Astrocyte (in vitro differentiated cells and primary cell): ENCODE measurements around the gene RLN3. TPM values are rescaled to one million over a fixed set of nuclear protein-coding genes. Genes with fewer than 3 reads are reported as not detected.
A peak's percentile ranks its signal among the peaks of the same experiment; 100 is the strongest.

Experiments
- DNase-seq: peaks from one replicate; pipeline ENCODE4 v3.0.0-alpha.2; 2010; ENCODE audit warnings: low read depth
- FAIRE-seq: peaks from 2 replicates; lab custom pipeline; 2011; peaks lifted over from hg19 to GRCh38; lab: Jason Lieb, UNC
- H2AFZ ChIP-seq: 2 replicates; pipeline ENCODE4 v1.6.0; 2012; ENCODE audit warnings: low read depth, low read length, inconsistent platforms
- H3K27ac ChIP-seq: 2 replicates; pipeline ENCODE4 v1.5.1; 2011; ENCODE audit warnings: low read depth, low read length, inconsistent platforms
- H3K27me3 ChIP-seq: 2 replicates; pipeline ENCODE4 v1.6.0; 2011; ENCODE audit warnings: low read length, inconsistent platforms; ENCODE audit not compliant: insufficient read depth
- H3K36me3 ChIP-seq: 2 replicates; pipeline ENCODE4 v1.5.1; 2011; ENCODE audit warnings: low read length, inconsistent platforms; ENCODE audit not compliant: insufficient read depth
- H3K4me1 ChIP-seq: 2 replicates; pipeline ENCODE4 v1.5.1; 2011; ENCODE audit warnings: low read length, inconsistent platforms; ENCODE audit not compliant: insufficient read depth
- H3K4me2 ChIP-seq: 2 replicates; pipeline ENCODE4 v1.6.0; 2012; ENCODE audit warnings: low read length, inconsistent platforms
- H3K4me3 ChIP-seq: 2 replicates; pipeline ENCODE4 v1.5.1; 2011; ENCODE audit warnings: low read depth, mild to moderate bottlenecking, low read length, inconsistent platforms; ENCODE audit not compliant: insufficient read depth
- H3K79me2 ChIP-seq: 2 replicates; pipeline ENCODE4 v1.6.0; 2012; ENCODE audit warnings: mild to moderate bottlenecking, low read length, inconsistent platforms; ENCODE audit not compliant: insufficient read depth
- H3K9ac ChIP-seq: 2 replicates; pipeline ENCODE4 v1.6.0; 2012; ENCODE audit warnings: mild to moderate bottlenecking, low read length, inconsistent platforms
- H3K9me3 ChIP-seq: 2 replicates; pipeline ENCODE4 v1.5.1; 2012; ENCODE audit warnings: low read depth, mild to moderate bottlenecking, low read length, inconsistent platforms; ENCODE audit not compliant: insufficient read depth
- H4K20me1 ChIP-seq: 2 replicates; pipeline ENCODE4 v1.6.0; 2012; ENCODE audit warnings: low read length, inconsistent platforms; ENCODE audit not compliant: insufficient read depth
- H3K27ac Mint-ChIP-seq: one replicate; pipeline ENCODE4 v1.8.0; 2021; ENCODE audit warnings: mild to moderate bottlenecking, mixed read lengths; ENCODE audit not compliant: unreplicated experiment
- H3K27me3 Mint-ChIP-seq: one replicate; pipeline ENCODE4 v1.8.0; 2021; ENCODE audit warnings: low read depth, mixed read lengths; ENCODE audit not compliant: unreplicated experiment
- H3K36me3 Mint-ChIP-seq: one replicate; pipeline ENCODE4 v1.8.0; 2021; ENCODE audit warnings: low read depth, mixed read lengths; ENCODE audit not compliant: unreplicated experiment
- H3K4me1 Mint-ChIP-seq: one replicate; pipeline ENCODE4 v1.8.0; 2021; ENCODE audit warnings: low read depth, mixed read lengths; ENCODE audit not compliant: unreplicated experiment
- H3K4me3 Mint-ChIP-seq: one replicate; pipeline ENCODE4 v1.8.0; 2021; ENCODE audit warnings: mild to moderate bottlenecking, moderate library complexity, mixed read lengths; ENCODE audit not compliant: unreplicated experiment
- H3K9me3 Mint-ChIP-seq: one replicate; pipeline ENCODE4 v1.8.0; 2021; ENCODE audit warnings: mild to moderate bottlenecking, mixed read lengths; ENCODE audit not compliant: unreplicated experiment
- CTCF ChIP-seq: IDR thresholded peaks from 2 replicates; pipeline ENCODE4 v1.5.1; 2011; ENCODE audit warnings: low read depth, mild to moderate bottlenecking, inconsistent platforms, low read length, moderate library complexity; ENCODE audit not compliant: insufficient read depth
- EZH2 ChIP-seq: IDR thresholded peaks from 2 replicates; pipeline ENCODE4 v1.6.1; 2012; ENCODE audit warnings: mild to moderate bottlenecking, low read length, inconsistent platforms; ENCODE audit not compliant: insufficient read depth
- total RNA-seq: library from RNA; stranded (reverse); gene quantifications from 2 replicates; pipeline ENCODE4 v1.2.1, GENCODE V29; 2021

RLN3 gene
- total RNA-seq, 1 donor from 2014 or later: not detected

GRCh38 chr19:13984186-13984585 lies 43.8 kb upstream of the RLN3 start:
- Histone ChIP-seq H3K4me3 (no peak overlapping the region), H3K4me1 (peaks cover 9% of the 10 kb centered on the region), H3K79me2 (no peaks in the 10 kb centered on the region), H3K9ac (no peak overlapping the region), H3K9me3 (no peaks in the 10 kb centered on the region), H2AFZ (no peak overlapping the region), H4K20me1 (peaks cover 5% of the 10 kb centered on the region), H3K27me3 (no peaks in the 10 kb centered on the region), H3K36me3 (no peaks in the 10 kb centered on the region), H3K27ac (no peak overlapping the region), H3K4me2 (no peak overlapping the region)
- TF ChIP-seq EZH2: no peak
- TF ChIP-seq CTCF: no peak
- Mint-ChIP-seq H3K4me3 (no peak overlapping the region), H3K27ac (no peak overlapping the region), H3K36me3 (peaks cover 6% of the 10 kb centered on the region), H3K4me1 (peaks cover 5% of the 10 kb centered on the region), H3K27me3 (no peaks in the 10 kb centered on the region), H3K9me3 (no peaks in the 10 kb centered on the region)
- no peak for FAIRE-seq
- DNase-seq: no peak

- no peaks in the 10 kb centered on the region for H3K9me3 Mint-ChIP-seq
- DNase-seq (no peak), FAIRE-seq (no peak)
- peak overlapping the region; percentile 20 for H3K4me3 Mint-ChIP-seq
- Histone ChIP-seq H3K27me3 (no peaks in the 10 kb centered on the region), H3K9ac (no peak overlapping the region), H3K27ac (no peak overlapping the region), H3K79me2 (no peaks in the 10 kb centered on the region), H4K20me1 (peaks cover 5% of the 10 kb centered on the region), H3K36me3 (no peaks in the 10 kb centered on the region), H3K4me3 (no peak overlapping the region), H2AFZ (no peak overlapping the region), H3K4me2 (no peak overlapping the region), H3K9me3 (no peaks in the 10 kb centered on the region), H3K4me1 (peaks cover 9% of the 10 kb centered on the region)
- peaks cover 9% of the 10 kb centered on the region for H3K36me3 Mint-ChIP-seq
- peak overlapping the region; percentile 41 for H3K27ac Mint-ChIP-seq
- peaks cover 5% of the 10 kb centered on the region for H3K4me1 Mint-ChIP-seq
- no peaks in the 10 kb centered on the region for H3K27me3 Mint-ChIP-seq
- no peak for TF ChIP-seq EZH2
- no peak for TF ChIP-seq CTCF
Measured at GRCh38 chr19:13984875-13985741, 42.8 kb upstream of the RLN3 start.

GRCh38 chr19:13985771-13986347 lies 42.1 kb upstream of the RLN3 start:
- H3K36me3 Mint-ChIP-seq: peaks cover 11% of the 10 kb centered on the region
- no peak overlapping the region for H3K4me3 Mint-ChIP-seq
- no peaks in the 10 kb centered on the region for H3K9me3 Mint-ChIP-seq
- Histone ChIP-seq H3K27me3 (no peaks in the 10 kb centered on the region), H3K9me3 (no peaks in the 10 kb centered on the region), H3K79me2 (no peaks in the 10 kb centered on the region), H4K20me1 (peaks cover 5% of the 10 kb centered on the region), H3K36me3 (no peaks in the 10 kb centered on the region), H3K4me3 (no peak overlapping the region), H3K4me1 (peaks cover 9% of the 10 kb centered on the region), H3K27ac (no peak overlapping the region), H2AFZ (peak overlapping the region; percentile 45), H3K4me2 (peak overlapping the region; percentile 57), H3K9ac (no peak overlapping the region)
- DNase-seq (no peak), FAIRE-seq (no peak)
- TF ChIP-seq EZH2 (no peak), CTCF (no peak)
- H3K27me3 Mint-ChIP-seq: no peaks in the 10 kb centered on the region
- peaks cover 5% of the 10 kb centered on the region for H3K4me1 Mint-ChIP-seq
- no peak overlapping the region for H3K27ac Mint-ChIP-seq
